ENCODE results near the gene NAGPA. TPM values are rescaled to one million over a fixed set of nuclear protein-coding genes. Genes with fewer than 3 reads are reported as not detected.

The NAGPA gene
- total RNA-seq, 3 donors from 2014 or later (not counting 1 experiment from before 2014, with no cell fraction given), result 14.7 to 27.8 (median 23.0) TPM

DNA sequence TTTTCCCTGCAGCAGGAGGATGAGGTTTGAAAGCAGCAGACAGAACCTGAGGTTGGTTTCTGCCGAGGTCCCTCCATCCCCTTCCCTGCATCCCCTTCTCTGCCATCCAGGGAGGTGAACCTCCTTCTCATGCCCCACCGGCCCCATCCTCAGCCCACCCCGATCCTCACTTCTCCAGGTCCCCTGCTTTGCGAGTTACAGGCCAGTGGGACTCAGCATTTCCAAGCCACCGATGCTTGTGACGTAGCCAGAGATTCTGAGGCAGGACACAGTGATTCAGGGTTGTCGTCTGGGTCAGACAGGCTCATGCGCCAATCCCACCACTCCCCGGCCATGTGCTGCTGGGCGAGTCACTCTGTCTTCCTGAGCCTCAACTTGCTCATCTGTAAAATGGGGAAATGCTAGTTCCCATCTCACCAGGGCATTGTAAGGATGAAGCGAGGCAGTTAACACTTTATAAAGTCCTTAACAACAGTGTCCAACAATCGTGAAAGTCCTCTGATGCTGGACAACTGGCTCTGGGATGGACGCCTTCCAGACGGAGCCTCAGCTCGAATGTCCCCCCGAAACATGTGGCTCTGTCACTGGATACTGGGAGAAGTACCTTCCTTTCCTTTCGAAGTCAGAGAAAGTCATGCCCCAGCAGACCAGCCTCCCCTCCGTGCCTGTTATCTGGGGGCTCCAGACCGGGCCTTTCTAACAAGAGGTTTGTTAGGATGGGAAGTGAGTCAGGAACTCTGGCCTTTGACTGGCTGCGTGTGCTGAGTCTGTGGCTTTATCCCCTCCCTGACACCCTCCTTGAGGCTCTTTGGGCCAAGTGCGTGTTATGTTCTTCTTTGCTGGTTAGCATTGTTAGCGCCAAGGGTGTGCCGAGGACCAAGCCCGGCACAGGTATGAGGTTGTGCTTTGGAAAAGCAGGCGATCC lies 53.7 kb downstream of the NAGPA start:
- H3K4me1 ChIP-seq (ENCODE audit: control insufficient read depth, insufficient read depth, low read length), result no peaks in the 10 kb centered on the region
- Mint-ChIP-seq H3K27ac (no peak overlapping the region), H3K27me3 (ENCODE audit: low read depth in 2 of 2) (peaks cover 8 to 9% of the 10 kb centered on the region in 2 donors), H3K9me3 (no peaks in the 10 kb centered on the region), H3K4me1 (no peaks in the 10 kb centered on the region), H3K36me3 (no peaks in the 10 kb centered on the region), H3K4me3 (no peak overlapping the region)
- H3K27ac ChIP-seq (ENCODE audit: low read length), result no peak overlapping the region
- no peaks in the 10 kb centered on the region for H3K9me3 ChIP-seq (ENCODE audit: control insufficient read depth, insufficient read depth, low read length)
- 61% methylated on average over 25 of the region's 25 CpGs for WGBS (ENCODE audit: insufficient coverage)
- no peaks in the 10 kb centered on the region for H3K36me3 ChIP-seq (ENCODE audit: control insufficient read depth, insufficient read depth, low read length)
- intact Hi-C loops (cut with micrococcal nuclease), result no loop called here
- no peak for ATAC-seq
- H3K27me3 ChIP-seq (ENCODE audit: control insufficient read depth, insufficient read depth, low read length), result peaks cover 2% of the 10 kb centered on the region
- TF ChIP-seq CTCF (IDR thresholded peaks at IDR 0.05), result no peak
- no peak overlapping the region for H3K4me3 ChIP-seq (ENCODE audit: low read length)
- no peak for DNase-seq

GRCh38 chr16:4979164-4979563 lies 54.6 kb downstream of the NAGPA start:
- 92% methylated on average over 7 of the region's 7 CpGs for WGBS (ENCODE audit: insufficient coverage)

DNA sequence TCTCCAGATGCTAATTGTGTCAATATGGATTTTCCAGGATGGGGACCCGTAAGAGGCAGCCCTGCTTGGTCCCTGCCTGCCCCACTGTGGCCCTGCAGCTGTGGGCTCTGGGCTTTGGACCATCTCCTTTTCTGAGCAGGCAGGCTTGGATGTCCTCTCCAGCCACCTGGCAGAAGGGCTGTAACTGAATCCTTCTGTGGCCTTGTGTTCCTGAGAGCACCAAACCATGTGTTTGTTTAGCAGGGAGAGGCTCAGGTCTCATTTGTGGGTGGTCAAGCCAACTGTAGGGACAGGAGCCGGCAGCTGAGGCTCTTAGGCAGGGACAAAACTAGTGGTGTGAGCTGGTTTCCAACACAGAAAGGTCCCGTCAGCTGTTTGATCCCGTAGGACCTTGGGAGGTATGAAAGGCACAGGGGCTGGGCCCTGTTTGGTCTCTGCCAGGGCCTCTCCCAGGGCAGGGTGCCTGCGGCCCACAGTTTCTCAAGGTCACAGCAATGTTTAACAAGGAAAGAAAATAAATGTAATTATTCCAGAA lies 57.1 kb downstream of the NAGPA start:
- H3K9me3 ChIP-seq (ENCODE audit: control insufficient read depth, insufficient read depth, low read length), result no peaks in the 10 kb centered on the region

More at GRCh38 chr16:4979164-4979563, 54.6 kb downstream of the NAGPA start:
- DNase-seq, result no peak
- H3K4me3 Mint-ChIP-seq, result no peak overlapping the region
- intact Hi-C loops (cut with micrococcal nuclease), result no loop called here
- no peaks in the 10 kb centered on the region for H3K27me3 ChIP-seq (ENCODE audit: control insufficient read depth, insufficient read depth, low read length)
- H3K4me1 ChIP-seq (ENCODE audit: control insufficient read depth, insufficient read depth, low read length), result no peaks in the 10 kb centered on the region
- no peaks in the 10 kb centered on the region for H3K4me1 Mint-ChIP-seq
- peaks cover 5 to 7% of the 10 kb centered on the region in 2 donors for H3K27me3 Mint-ChIP-seq (ENCODE audit: low read depth in 2 of 2)
- H3K36me3 Mint-ChIP-seq, result no peaks in the 10 kb centered on the region
- H3K27ac Mint-ChIP-seq, result no peak overlapping the region
- no peak for ATAC-seq
- H3K9me3 Mint-ChIP-seq, result no peaks in the 10 kb centered on the region
- no peaks in the 10 kb centered on the region for H3K36me3 ChIP-seq (ENCODE audit: control insufficient read depth, insufficient read depth, low read length)
- H3K9me3 ChIP-seq (ENCODE audit: control insufficient read depth, insufficient read depth, low read length), result no peaks in the 10 kb centered on the region
- H3K4me3 ChIP-seq (ENCODE audit: low read length), result no peak overlapping the region
- no peak for TF ChIP-seq CTCF (IDR thresholded peaks at IDR 0.05)
- no peak overlapping the region for H3K27ac ChIP-seq (ENCODE audit: low read length)

More for the DNA sequence above, 57.1 kb downstream of the NAGPA start:
- Mint-ChIP-seq H3K9me3 (no peaks in the 10 kb centered on the region), H3K27ac (no peak overlapping the region), H3K36me3 (no peaks in the 10 kb centered on the region), H3K27me3 (ENCODE audit: low read depth in 2 of 2) (peaks cover 7 to 10% of the 10 kb centered on the region in 2 donors), H3K4me1 (no peaks in the 10 kb centered on the region), H3K4me3 (no peak overlapping the region)
- DNase-seq, result no peak
- 90% methylated on average over 5 of the region's 5 CpGs for WGBS (ENCODE audit: insufficient coverage)
- Histone ChIP-seq H3K27me3 (ENCODE audit: control insufficient read depth, insufficient read depth, low read length) (no peaks in the 10 kb centered on the region), H3K36me3 (ENCODE audit: control insufficient read depth, insufficient read depth, low read length) (no peaks in the 10 kb centered on the region), H3K4me1 (ENCODE audit: control insufficient read depth, insufficient read depth, low read length) (no peaks in the 10 kb centered on the region), H3K4me3 (ENCODE audit: low read length) (no peak overlapping the region), H3K27ac (ENCODE audit: low read length) (no peak overlapping the region)
- ATAC-seq, result no peak
- no peak for TF ChIP-seq CTCF (IDR thresholded peaks at IDR 0.05)
- intact Hi-C loops (cut with micrococcal nuclease), result no loop called here
